IPS-11a (cell line): ENCODE measurements around the gene AAR2.

Experiments used
- H3K4me3 ChIP-seq: one replicate; pipeline ENCODE4 v1.5.1; 2013; ENCODE audit warnings: low read depth, low read length, control low read depth

Gene AAR2

DNA sequence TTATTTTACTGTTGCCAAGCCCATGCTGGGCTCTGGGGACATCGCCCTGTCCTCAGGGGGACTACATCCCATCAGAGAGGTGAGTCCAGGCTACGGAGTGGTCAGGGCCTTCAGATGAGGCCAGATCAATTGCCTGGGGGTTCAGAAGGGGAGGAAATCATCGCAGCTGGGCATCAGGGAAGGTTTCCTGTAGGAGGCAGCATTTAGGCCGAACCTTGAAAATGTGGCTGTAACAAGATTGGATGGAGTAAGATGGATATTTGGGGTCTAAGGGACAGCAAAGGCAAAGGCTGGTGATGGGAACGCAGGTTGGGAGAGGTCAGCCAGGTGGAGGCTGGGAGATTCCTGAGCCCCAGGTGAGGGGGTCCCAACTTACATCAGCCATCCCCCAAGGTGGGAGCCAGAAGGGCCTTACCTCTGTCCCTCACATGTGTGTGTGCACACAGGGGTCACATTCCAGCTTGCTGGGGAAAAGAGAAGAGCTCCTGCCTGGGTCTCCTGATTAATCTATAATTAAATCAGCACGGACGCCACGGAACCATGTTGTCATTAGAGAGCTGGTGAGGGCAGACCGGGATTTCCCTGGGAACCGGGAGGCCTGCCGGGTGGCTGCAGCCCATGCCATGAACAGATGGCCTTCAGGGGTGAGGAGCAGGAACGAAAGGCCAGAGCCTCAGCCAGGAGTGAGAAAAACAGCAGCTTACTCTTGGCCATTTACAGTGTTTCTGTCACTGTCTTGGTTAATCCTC lies 39.3 kb downstream of the AAR2 start:
- H3K4me3 ChIP-seq: no peak overlapping the region

DNA sequence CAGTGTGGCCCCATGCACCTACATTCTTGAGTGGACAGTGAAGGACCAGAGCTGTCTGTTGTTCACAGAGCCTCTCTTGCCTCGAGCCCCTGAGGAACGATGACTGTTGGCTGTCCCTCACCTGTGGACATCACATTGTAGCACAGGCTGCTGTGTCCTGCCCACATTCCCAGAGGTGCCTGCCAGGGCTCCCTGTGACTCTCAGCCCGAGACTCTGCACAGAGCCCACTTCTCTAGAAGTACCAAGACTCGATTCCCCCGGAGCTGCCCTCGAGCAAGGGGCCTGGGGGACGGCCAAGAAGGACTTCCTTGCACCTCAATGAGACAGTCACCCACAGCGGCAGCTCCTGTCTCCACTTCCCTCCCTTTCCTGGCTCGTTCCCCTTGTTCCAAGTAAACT lies 41.3 kb downstream of the AAR2 start:
- no peak overlapping the region for H3K4me3 ChIP-seq

GRCh38 chr20:36279362-36279761 lies 43.1 kb downstream of the AAR2 start:
- H3K4me3 ChIP-seq: no peak overlapping the region

- no peak overlapping the region for H3K4me3 ChIP-seq
Observed at GRCh38 chr20:36279776-36280175, 43.5 kb downstream of the AAR2 start.

DNA sequence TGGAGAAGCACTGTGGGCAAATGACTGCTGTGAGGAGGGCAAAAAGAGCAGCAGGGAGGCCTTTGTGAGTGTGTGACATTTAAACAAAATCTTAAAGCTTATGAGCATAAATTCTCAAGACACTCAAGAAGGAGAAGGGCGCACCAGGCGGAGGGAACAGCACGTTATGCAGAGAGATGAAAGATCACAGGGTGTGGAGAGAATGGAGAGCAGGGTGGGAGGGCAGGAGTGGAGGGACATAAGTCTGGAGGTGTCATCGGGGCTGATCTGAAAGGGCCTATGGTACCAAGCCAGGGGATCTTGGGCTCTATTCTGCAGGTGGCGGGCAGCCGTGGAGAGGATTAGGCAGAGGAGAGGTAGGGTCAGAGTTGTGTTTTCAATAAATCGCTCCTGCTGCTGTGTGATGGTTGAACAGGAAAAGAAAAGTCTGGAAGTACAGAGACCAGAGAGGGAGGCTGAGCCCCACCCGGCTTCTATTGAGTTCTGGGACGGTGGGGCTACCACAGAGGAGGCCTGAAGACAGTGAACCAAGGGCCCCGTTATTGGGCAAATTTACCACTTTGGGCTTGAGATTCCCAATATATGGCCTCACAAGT lies 45.6 kb downstream of the AAR2 start:
- no peak overlapping the region for H3K4me3 ChIP-seq

- H3K4me3 ChIP-seq: no peak overlapping the region
Observed at GRCh38 chr20:36284751-36285150, 48.5 kb downstream of the AAR2 start.

GRCh38 chr20:36285746-36286447 lies 49.6 kb downstream of the AAR2 start:
- no peak overlapping the region for H3K4me3 ChIP-seq

GRCh38 chr20:36297656-36298055 lies 61.4 kb downstream of the AAR2 start:
- no peak overlapping the region for H3K4me3 ChIP-seq

DNA sequence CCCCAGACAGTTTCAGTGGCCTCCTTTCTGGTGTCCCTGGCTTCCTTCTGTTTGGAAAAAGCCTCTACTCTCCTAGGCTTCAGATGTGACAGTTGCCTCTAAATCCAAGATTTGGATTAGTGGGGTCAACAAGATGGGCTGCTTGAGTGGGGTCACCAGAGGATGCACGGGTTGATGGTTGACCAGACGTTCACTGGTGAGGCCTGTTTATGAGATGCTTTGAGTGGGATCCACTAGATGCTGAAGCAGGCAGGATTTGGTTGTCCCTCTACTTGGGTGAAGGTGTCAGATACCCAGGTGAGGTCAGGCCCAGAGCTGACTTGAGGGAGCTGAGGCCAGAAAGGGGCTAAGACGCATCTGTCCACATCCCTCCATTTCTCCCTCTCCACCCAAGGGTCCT lies 61.8 kb downstream of the AAR2 start:
- H3K4me3 ChIP-seq: no peak overlapping the region

DNA sequence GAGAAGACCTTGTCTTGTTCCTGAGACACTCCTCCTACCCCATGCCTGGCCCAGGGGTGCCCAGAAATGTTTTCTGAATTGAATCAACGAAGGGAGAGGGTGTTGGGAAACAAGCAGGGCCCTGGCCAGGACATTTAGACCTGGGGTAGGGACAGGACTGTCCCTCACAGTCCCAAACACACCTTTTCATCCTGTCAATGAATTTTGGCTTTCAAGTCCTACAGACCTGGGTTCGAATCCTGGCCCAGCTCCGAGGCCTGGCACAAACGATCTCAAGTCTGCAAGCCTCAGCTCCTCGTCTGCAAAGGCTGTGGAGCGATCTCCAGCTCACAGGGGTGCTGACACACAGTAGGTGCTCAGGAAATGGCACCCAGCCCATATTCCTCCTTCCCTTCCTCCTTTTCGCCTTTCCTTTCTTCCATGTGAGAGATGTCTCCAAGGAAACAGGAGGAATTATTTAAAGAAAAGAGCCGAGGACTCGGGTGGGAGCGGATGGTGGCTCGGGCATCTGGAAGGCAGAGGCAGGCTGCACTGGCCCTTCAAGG lies 62.6 kb downstream of the AAR2 start:
- H3K4me3 ChIP-seq: no peak overlapping the region

- H3K4me3 ChIP-seq: no peak overlapping the region
Observed at GRCh38 chr20:36299459-36299858, 63.2 kb downstream of the AAR2 start.

DNA sequence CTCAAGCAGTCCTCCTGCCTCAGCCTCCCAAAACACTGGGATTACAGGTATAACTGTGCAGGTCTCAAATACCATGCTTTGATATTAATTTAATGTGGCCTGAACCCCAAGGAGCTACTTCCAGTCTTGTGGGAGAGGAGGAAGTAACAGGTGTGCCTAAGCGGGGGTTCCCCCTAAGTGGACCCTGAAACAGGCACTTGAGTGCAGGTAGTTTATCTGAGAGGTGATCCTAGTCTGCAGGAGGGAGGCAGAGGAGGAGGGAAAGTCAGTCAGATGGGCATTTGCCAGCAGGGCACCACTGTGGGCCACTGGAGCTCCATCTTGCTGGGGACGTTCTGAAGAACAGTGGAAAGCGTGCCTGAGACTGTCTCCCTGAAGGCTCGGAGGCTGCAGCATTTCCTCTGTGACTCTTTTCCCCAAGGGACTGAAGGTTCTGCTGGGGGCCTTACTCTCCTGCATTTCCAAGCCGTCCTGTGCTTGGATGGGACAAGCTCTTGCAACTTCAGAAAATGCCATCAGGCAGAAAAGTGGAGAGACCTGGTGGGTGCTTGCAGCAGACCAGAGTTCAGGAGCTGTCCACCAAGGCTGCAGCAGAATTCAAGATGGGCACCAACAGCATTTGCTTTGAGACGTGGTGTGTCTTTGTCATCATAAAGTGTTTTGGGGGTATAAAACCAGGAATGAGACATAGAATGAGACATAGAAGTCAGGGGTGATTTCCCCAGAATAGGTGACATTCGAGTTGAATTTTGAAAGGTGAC lies 65.3 kb downstream of the AAR2 start:
- H3K4me3 ChIP-seq: no peak overlapping the region

GRCh38 chr20:36303020-36303595 lies 66.8 kb downstream of the AAR2 start:
- no peak overlapping the region for H3K4me3 ChIP-seq

DNA sequence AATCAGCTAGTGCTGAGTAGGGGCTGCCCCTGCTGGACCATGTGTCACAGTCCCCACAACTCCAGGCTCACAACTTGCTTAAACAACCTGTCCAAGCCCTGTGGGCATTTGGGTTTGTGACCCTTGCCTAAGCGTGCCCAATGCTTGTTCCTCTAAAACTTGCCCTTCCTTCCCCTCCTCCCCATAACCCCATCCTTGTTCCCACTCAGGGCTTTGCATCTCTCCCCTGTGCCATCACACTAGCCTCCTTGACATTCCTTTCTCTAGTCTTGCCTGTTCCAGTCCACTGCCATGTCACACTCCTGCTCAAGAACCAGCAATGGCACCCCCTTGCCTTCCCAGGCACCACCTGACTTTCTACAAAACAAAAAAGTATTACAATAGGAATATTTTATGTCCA lies 67.6 kb downstream of the AAR2 start:
- H3K4me3 ChIP-seq: no peak overlapping the region

DNA sequence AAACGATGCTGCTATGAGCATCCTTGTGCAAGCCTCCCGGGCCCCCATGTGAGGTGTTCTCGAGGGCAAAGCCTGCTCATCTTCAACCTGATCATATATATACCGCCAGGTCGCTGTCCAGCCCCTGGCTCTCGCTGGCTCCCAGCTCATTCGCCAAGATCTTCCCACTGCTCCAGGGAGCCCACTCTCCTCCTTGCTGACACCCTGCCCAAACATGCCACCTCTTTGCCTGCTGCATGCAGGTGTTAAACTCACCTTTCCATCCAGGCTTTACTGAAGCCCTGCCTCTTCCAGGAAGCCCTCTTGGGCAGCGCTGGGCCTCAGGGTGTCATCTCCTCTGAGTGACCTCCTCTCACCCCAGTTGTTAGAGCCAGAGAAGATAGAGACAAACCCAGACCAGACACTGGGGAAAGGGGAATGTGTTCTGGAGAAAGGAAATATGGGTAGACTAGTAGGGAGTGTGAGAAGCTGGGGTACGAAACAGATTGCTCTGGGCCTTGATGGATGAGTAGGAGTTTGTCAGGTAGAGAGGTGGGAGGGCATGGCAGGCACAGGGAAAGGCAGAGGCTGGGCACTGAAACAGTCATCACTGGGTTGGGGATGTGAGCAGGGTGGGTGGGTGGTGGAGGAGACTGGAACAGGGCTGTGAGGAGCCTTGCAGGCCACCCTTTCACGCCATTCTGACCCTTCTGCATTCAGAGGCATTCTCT lies 68.7 kb downstream of the AAR2 start:
- no peak overlapping the region for H3K4me3 ChIP-seq

GRCh38 chr20:36305602-36306551 lies 69.6 kb downstream of the AAR2 start, which contains the start of gene DLGAP4:
TSS of gene DLGAP4 (plus strand) at chr20:36306339. CDS start at chr20:36431718, 125,379 bp downstream.
- H3K4me3 ChIP-seq: peak within 1 kb of the TSS; percentile 55
